ENCODE measurements around the gene SLC25A17.
"Not testable (repeated sequence)": the region's sequence is repeated elsewhere in the genome, so short reads cannot be mapped to it uniquely, and the experiment has no call there.

The SLC25A17 gene

DNA sequence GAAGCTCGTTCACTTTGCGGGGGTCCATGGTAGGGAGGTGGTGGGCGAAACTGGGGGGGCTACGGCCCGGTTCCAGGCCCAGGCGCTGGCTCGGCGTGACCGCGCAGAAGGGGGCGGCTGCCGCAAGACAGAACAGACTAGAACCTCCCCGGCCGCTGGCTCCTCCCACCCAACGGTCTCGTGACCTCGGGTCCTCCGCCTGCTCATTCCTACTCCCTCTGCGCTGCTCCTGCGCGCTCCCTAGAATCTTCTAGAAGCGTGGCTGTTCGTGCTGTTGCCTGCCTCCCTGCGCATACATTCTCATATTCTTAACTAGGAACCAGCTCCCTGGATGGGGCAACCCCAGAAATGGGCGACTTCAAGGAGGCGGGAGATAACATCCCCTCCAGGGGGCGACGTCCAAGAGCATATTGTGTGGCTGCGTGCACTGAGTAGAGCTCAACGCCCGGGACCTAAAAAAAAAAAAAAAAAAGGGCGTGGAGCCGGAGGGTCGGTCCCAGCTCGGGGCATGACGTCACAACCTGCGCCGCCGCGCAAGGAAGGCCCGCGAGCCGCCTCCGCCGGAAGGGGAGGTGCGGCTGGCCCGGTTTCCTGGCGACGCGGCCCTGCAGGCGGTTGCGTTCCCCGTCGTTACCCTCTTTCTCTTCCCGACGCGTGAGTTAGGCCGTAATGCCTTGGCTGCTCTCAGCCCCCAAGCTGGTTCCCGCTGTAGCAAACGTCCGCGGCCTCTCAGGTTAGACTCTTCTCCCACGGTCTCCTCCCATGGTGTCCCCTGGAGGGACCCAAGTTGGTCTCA is 37.6 kb upstream of the SLC25A17 start, which contains the start of the genes ST13 and XPNPEP3:
Gene ST13 (minus strand): TSS at position 127 of the 796 bp plus-strand sequence. CDS start 99 bp downstream, at position 28.
Gene XPNPEP3 (plus strand): TSS at position 636 of the 796 bp plus-strand sequence. CDS start 34 bp downstream, at position 670.
- TF ChIP-seq, protein P1, sequence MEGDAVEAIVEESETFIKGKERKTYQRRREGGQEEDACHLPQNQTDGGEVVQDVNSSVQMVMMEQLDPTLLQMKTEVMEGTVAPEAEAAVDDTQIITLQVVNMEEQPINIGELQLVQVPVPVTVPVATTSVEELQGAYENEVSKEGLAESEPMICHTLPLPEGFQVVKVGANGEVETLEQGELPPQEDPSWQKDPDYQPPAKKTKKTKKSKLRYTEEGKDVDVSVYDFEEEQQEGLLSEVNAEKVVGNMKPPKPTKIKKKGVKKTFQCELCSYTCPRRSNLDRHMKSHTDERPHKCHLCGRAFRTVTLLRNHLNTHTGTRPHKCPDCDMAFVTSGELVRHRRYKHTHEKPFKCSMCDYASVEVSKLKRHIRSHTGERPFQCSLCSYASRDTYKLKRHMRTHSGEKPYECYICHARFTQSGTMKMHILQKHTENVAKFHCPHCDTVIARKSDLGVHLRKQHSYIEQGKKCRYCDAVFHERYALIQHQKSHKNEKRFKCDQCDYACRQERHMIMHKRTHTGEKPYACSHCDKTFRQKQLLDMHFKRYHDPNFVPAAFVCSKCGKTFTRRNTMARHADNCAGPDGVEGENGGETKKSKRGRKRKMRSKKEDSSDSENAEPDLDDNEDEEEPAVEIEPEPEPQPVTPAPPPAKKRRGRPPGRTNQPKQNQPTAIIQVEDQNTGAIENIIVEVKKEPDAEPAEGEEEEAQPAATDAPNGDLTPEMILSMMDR (IDR thresholded peaks at IDR 0.05), result peak in 1 of 2 experiments; percentile 15
- intact Hi-C loops (cut with DNase I; ENCODE audit: low total_unique reads), result no loop called here
- peaks cover 0 to 52% (median 36%) of the 10 kb centered on the region in 4 donors for H3K4me1 ChIP-seq

DNA sequence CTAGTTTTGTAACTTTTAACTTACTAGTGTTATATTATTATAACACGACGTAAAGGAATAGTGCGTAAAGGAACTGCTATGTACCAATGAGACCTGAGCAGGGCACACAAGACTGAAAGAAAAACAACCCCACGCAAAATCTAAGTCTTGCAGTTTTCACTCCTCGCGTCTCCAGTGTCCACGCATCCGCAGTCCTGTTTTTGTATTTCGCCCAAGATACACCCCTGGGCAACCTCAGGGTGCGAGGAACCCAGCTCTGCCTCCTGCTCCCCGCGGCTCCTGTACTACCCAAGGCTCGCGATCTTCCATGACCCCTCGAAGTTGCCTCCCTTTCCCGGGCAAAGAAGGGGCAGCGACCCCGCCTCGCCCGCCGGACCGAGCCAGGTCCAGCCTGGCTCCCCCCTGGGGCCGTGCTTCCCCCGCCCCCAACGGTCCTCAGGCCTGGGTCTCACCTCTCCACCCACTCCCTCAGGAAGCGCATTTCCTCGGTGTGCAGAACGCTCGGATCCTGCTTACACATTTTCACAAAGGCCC is 36.9 kb upstream of the SLC25A17 start:
- H3K27ac ChIP-seq, result peak overlapping the region; percentile 95 to 98
- intact Hi-C loops (cut with DNase I; ENCODE audit: low total_unique reads), result no loop called here
- H3K36me3 ChIP-seq, result no peaks in the 10 kb centered on the region
- H3K27me3 ChIP-seq, result no peaks in the 10 kb centered on the region
- DNase-seq, result peak in 1 of 2 donors; percentile 34
- H3K4me3 ChIP-seq, result peak overlapping the region; percentile 85 to 95
- TF ChIP-seq, protein P1 (IDR thresholded peaks at IDR 0.05), result no peak
- peaks cover 0 to 59% (median 36%) of the 10 kb centered on the region in 4 donors for H3K4me1 ChIP-seq
- no peaks in the 10 kb centered on the region for H3K9me3 ChIP-seq

More for the DNA sequence above, 37.6 kb upstream of the SLC25A17 start, which contains the start of the genes ST13 and XPNPEP3:
- H3K9me3 ChIP-seq, result no peaks in the 10 kb centered on the region
- DNase-seq, result peak; percentile 97 to 99
- H3K27ac ChIP-seq, result peak within 1 kb of the TSS; percentile 95 to 98
- H3K36me3 ChIP-seq, result peaks cover 0 to 6% (median 0%) of the 10 kb centered on the region in 3 donors
- no peaks in the 10 kb centered on the region for H3K27me3 ChIP-seq
- peak within 1 kb of the TSS; percentile 85 to 95 for H3K4me3 ChIP-seq

DNA sequence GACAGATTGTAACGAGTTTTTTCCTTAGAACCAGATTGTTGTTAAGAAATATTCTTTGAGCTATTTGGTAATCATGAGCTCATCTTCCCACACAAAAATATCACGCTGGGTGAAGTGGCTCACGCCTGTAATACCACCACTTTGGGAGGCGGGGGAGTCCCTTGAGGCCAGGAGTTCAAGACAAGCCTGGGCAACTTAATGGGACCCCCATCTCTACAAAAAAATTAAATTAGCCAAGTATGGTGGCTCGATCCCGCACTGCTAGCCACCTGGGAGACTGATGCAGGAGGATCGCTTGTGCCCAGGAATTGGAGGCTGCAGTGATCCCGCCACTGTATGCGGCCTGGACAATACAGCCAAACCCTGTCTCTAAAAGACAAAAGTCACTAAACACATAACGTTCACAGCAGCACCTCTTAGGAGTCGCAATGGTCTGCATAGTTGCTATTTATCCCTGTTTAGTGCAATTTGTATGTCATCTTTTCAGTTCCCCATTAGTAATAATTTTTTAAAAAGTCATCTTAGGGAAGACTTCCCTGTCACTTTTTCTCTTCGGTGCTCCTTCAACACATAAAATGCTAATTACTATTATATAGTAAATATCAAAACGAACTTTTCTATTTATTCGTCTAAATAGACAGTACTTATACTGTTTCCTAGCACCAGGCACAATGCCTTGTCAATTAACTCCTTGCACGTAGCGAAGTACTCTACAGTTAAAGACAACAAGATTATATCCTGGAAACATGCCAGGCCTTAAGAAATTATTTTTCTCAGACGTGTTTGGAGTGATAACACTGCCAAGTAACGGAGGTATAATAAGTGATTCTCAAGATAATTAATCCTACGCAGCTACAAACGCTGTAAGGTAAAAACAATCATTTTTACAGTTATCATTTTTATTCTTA is 36.2 kb upstream of the SLC25A17 start:
- Histone ChIP-seq H3K4me1 (peaks cover 0 to 64% (median 38%) of the 10 kb centered on the region in 4 donors), H3K27me3 (no peaks in the 10 kb centered on the region), H3K4me3 (peak overlapping the region; percentile 85 to 95), H3K36me3 (peaks cover 0 to 3% (median 0%) of the 10 kb centered on the region in 3 donors), H3K27ac (peak overlapping the region; percentile 95 to 98), H3K9me3 (no peaks in the 10 kb centered on the region)
- peak in 1 of 2 donors; percentile 36 for DNase-seq
- intact Hi-C loops (cut with DNase I; ENCODE audit: low total_unique reads), result no loop called here
- TF ChIP-seq, protein P1 (IDR thresholded peaks at IDR 0.05), result no peak

DNA sequence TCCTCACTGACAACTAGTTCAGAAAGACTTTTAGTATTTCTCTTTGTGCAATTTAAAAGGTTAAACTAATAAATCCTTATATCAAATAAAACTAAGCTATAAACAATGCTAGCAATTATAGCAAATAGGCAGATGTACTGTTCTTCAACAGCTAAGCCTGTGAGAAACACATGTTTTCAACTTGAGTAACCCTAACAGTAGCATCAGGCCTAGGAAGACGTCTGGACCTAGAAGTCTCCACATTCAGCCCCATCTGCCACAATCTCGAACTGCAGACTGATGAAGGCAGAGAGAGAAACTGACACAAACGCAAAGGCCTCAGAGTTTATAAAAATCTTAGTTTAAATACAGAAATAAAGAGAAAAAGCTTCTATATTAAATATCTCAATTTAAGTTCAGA is 34.8 kb upstream of the SLC25A17 start:
- Histone ChIP-seq H3K9me3 (no peaks in the 10 kb centered on the region), H3K36me3 (peaks cover 0 to 15% (median 11%) of the 10 kb centered on the region in 3 donors), H3K4me3 (peak overlapping the region in 1 of 2 donors; percentile 95), H3K27me3 (no peaks in the 10 kb centered on the region), H3K27ac (peak overlapping the region in 1 of 2 donors; percentile 95), H3K4me1 (peaks cover 0 to 65% (median 37%) of the 10 kb centered on the region in 4 donors)
- DNase-seq, result no peak
- TF ChIP-seq, protein P1 (IDR thresholded peaks at IDR 0.05), result no peak
- intact Hi-C loops (cut with DNase I; ENCODE audit: low total_unique reads), result no loop called here

DNA sequence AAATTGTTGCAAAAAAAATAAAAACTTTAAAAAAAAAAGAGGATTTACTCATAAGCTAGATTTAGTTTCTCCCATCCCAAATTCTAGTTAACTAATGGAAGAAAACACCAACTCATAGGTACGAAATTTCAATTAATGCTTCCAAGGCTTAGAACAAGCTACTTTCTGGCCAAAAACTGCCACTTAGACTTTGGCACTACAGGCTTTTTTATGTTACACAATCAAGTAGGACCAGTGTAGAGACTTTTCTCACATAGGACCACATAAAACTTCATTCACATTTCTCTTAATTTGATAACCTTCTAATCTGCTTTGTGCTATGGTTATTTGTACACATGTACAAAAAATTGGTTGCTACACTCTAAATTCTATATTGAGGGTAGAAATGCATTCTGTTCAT is 34.2 kb upstream of the SLC25A17 start:
- DNase-seq, result no peak
- intact Hi-C loops (cut with DNase I; ENCODE audit: low total_unique reads), result no loop called here
- Histone ChIP-seq H3K4me3 (no peak overlapping the region), H3K27ac (peak overlapping the region in 1 of 2 donors; percentile 95), H3K4me1 (peaks cover 0 to 62% (median 35%) of the 10 kb centered on the region in 4 donors), H3K36me3 (peaks cover 0 to 22% (median 17%) of the 10 kb centered on the region in 3 donors), H3K27me3 (no peaks in the 10 kb centered on the region), H3K9me3 (no peaks in the 10 kb centered on the region)
- TF ChIP-seq, protein P1 (IDR thresholded peaks at IDR 0.05), result no peak

DNA sequence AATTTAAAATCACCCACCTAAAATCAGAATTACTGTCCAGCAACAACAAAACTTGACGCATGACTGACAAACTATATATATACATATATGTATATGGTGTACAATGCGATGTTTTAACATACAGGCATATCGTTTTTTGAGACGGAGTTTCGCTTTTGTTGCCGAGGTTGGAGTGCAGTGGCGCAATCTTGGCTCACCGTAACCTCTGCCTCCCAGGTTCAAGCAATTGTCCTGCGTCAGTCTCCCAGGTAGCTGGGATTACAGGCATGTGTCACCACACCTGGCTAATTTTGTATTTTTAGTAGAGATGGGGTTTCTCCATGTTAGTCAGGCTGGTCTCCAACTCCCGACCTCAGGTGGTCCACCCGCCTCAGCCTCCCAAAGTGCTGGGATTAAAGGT is 26.7 kb upstream of the SLC25A17 start:
- not testable (repeated sequence) for H3K4me3 ChIP-seq, H3K27ac ChIP-seq, H3K4me1 ChIP-seq, DNase-seq, H3K27me3 ChIP-seq, H3K9me3 ChIP-seq
- intact Hi-C loops (cut with DNase I; ENCODE audit: low total_unique reads), result loop anchor here (5.0 kb wide), 1 partner anchor 394 kb away; no protein-coding TSS in a partner anchor
- H3K36me3 ChIP-seq, result peaks cover 36 to 93% (median 87%) of the 10 kb centered on the region in 3 donors
